Stimulated activated naive CD8-positive, alpha-beta T cell treated with anti-CD3 and anti-CD28 coated beads, Interleukin-15, Interleukin-2, amounts not matched to agents 100 U/mL and 50 U/mL, for 24 hours (primary cell): ENCODE results near the gene DLG2.

ENCODE experiments used
- ATAC-seq: fragments of 150-1000 bp; cut with Tn5 transposase; one replicate; pipeline ENCODE4 v1.10.0; 2021
- DNase-seq: peaks from one replicate; pipeline ENCODE4 v3.0.0; 2021

The DLG2 gene

DNA sequence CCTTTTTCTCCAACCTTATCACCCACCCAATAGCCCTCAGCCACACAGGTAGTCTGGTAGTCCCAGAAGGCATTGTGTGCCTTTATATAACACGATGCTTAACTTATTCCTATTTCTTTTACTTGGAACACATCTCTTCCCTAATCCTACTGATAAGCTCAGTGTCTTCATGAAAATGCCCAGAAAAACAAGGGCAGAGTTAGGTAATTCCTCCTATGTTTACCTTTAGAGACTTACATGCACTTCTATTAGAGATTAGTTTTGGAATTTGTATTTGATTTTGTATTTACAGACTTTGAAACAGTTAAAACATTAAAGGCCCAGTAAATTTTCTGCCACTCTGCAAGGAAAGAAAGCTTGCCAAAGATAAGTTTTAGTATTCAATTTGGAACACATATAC is 1703.2 kb downstream of the DLG2 start:
- no peak for ATAC-seq
- DNase-seq = no peak

DNA sequence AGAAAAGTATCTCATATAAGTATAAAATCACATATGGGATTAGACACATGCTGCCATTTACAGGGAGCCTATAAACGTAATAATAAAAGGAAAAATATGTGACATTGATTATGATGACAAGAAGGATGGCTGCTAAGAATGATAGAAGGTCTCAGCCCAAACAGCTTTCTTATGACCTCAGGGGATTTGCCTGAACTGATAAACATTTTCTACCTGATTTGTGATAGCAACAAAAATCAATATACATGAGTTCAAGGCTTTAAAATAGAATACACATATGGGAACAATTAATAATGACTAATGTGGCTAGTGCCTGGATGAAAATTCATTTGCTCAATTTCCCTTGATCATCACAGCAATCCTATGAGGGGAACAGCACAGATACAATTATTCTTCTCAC is 1704.2 kb downstream of the DLG2 start:
- DNase-seq (no peak), ATAC-seq (no peak)

DNA sequence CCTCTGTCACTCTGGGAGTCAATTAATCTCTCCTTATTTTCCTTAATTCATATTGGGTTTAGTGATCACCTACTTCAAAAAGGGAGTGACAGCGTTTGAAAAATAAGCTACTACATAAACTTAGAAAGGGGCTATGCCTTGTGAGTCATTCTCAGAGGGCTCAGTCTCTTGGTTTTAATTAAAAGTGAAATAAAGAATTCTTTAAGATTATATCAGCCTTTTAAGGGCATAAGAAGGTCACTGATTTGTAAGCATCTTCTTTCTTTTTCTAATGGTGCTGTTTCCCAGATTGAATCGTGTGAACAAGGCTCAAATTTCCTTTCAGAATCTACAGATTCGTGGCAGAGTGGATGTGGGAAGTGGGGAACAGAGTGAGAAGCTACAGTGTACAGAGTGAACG is 1704.8 kb downstream of the DLG2 start:
- no peak for ATAC-seq

DNA sequence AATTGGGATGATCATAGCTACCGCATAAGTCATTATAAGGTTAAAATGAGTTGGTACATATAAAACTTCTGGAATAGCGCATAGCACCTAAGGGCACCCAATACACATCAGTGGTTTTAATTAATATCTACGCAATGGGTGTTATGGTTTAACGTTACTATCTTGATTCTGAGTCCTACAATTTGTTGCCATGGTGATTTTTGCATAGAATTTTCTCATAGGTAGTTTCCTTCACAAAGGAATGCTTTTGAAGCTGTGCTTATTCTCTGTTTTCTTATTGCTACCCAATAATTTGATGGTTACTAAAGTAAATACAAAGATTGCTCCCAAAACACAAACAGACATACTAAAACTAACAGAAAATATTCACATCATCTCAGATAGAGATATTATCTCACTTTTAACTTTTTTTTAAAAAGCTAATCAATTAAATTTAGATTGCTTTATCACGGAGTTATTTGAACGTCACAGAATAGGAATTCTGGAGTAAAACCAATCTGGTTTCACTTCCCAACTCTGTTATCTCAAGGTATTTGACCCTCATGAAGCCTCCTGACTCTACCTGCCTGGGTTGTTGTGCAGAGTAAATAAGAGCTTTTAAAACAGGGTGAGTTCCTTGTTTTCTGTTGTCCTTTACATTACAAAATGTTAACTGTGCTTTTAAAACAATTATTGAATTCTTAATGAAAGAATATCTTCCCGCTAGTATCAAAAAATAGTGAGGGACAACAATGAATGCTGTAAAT is 1705.5 kb downstream of the DLG2 start:
- DNase-seq (no peak), ATAC-seq (no peak)

More for the DNA sequence above, 1704.8 kb downstream of the DLG2 start:
- DNase-seq = no peak

DNA sequence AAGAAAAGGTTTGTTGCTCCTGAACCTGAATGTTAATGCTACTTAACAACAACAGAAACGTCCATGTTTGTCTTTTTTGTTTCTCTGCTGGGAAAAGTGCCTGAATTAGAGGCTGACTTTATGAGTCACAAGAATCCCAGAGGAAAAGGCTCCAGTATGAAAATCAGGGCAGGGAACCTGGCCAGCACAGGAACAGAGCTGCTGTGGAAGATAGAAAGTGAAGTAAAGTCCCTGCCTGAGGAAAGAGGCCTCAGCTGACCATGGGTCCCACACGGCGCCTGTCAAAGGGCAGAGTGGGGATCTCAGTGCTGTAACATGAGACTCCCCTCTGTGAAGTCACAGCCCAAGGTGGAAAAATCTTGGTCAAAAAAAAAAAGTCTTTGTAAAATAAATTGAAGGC is 1708.7 kb downstream of the DLG2 start:
- no peak for DNase-seq
- no peak for ATAC-seq

DNA sequence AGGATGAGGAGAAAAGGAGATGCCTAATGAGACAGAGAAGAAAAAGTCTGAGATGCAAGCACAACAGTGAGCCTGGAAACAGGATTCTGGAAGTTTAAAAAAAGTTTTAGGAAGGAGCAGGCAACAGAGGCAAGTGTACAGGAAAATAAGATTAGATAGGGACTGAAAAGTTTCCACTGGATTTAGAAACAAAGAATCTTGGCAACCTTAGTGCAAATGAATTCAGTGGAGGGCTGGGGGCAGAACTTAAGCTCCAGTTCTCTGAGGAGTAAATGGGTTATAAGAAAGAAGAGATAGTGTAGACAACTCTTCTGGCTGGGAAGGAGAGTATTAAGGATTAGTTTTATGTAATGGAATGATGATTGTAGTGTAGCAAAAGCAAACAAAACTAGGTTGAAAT is 1712.1 kb downstream of the DLG2 start:
- ATAC-seq (no peak), DNase-seq (no peak)

DNA sequence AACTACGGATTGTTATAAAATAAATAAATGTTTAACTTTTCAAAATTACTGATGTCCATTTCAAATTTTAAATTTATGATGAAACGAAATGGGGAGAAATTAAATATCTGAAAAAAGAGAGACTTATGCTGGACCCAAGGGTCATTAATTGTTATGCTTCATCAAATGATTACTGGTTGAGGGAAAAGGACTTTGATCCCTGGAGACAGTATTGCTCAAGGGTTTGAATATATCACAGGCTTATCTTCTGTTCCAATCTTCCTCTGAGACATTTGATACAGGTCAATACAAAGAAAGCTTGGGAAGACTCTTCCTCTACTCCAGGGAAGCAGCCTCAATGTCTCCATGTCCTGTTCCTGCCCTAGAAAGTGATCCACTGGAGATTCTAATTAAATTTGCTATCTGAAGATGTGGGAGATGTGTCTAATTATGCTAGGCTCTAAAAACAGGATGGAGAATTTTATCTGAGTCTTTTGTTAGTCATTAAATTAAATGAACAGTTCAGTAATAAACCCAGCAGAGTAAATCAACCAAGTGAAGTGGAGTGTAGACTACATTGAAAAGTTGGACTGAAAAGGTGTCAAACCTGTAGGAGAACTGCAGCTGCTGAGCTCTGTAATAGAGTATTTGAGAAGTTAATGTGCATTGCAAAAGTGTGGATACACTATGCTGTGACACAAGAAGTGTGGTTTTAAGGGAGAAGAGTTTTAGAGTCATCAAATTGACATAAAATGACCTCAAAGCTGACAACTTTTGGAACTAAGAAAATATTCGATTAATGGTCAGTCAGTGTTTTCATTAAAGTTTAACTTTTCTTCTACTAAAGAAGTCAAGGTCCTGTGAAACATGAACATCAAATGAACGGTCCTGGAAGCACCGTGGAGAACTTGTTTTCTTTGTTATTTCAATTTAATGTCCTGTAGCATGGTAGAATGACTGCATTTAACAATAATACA is 1717.3 kb downstream of the DLG2 start:
- ATAC-seq = no peak
- DNase-seq = no peak

DNA sequence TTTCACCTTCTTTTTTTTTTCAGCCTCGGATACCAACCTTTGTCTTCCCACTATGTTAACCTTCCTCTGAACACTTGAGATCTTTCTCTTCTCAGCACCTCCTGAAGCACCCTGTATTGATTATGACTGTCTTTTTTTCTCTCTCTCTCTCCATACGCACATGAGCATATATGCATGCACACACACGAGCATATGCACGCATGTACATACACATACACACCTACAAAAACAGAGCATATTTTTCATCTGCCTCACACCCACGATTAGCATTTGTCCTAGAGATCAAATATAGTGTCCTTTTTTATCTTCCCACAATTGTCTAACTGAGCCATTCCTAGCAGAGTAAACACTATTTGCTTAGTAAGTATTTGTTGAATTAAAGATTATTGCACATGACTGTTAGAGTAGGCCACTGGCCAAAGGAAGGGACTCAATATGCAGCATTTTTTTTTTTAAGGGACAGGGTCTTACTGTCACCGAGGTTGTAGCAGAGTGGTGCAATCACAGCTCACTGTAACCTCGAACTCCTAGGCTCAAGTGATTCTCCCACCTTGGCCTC is 1718.8 kb downstream of the DLG2 start:
- no peak for ATAC-seq
- no peak for DNase-seq

DNA sequence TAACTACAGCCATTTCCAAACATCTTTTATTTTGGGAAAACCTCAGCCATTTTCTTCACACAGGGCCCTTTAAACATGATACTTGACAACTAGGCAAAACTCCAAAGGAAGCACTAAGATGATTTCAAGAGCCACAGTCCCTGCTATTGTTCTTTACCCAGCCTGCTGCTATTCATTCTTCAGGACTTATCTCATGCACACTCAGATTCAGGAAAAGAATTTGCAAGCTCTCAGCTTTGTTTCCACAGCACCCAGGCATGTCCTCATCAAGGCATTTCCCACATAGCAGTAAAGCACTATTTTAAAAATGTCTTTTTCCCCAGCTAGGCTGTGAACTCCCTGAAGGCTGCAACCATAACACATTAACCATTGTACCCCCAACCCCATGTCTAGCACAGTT is 1731.6 kb downstream of the DLG2 start:
- DNase-seq (no peak), ATAC-seq (no peak)

DNA sequence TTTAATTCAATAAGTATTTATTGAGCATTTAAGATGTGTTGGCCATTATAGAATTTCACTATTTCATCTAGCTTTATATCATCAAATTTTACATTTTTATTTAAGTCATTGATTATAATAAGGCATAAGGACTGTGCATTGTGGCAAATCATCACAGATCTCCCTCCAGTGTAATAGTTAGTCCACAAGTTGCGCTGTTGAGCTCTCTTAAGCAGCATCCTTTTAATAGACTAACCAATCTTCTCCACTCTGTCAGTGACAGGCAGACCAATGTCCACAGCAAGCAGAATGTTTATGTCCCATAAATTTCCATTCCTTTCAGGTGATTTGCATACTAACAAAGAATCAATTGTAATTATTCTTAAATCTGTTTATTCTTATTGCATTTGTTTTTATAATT is 1745.7 kb downstream of the DLG2 start:
- ATAC-seq (no peak), DNase-seq (no peak)

DNA sequence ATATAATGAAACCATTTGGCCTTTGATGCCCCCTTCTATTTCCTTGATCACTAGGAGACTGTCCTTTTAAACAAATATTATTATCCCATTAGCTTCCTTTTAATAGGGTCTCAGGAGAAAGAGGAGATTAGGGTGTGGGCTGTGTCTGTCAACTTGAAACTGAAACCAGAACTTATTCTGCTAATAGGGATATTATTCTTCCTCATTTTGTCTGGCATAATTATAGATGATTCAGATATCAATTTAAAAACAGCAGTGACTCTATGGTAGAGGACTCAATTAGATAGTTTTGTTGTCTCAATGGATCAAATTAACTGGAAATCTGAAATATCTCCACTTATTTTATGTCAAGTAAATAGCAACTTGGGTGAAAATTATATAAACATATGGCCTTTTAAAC is 1756.1 kb downstream of the DLG2 start:
- DNase-seq = no peak
- ATAC-seq = no peak

DNA sequence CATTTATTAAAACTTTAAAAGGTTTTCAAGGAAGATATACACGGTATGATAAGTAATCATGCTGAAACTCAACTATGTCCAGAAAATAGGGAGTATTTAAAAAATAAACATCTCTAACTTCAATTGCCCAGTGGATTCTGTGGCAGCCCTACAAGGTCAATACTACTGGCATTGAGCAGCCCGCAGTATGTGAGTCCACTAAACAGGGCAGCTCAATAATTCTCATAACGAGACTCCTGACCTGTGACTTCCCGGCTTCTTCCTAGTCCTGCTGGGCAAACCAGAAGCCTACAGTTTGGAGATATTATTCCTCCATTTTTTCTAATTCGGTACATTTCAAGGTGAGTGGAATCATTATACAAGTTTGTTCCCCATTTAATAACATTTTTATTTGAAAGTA is 1760.5 kb downstream of the DLG2 start:
- DNase-seq (no peak), ATAC-seq (no peak)

DNA sequence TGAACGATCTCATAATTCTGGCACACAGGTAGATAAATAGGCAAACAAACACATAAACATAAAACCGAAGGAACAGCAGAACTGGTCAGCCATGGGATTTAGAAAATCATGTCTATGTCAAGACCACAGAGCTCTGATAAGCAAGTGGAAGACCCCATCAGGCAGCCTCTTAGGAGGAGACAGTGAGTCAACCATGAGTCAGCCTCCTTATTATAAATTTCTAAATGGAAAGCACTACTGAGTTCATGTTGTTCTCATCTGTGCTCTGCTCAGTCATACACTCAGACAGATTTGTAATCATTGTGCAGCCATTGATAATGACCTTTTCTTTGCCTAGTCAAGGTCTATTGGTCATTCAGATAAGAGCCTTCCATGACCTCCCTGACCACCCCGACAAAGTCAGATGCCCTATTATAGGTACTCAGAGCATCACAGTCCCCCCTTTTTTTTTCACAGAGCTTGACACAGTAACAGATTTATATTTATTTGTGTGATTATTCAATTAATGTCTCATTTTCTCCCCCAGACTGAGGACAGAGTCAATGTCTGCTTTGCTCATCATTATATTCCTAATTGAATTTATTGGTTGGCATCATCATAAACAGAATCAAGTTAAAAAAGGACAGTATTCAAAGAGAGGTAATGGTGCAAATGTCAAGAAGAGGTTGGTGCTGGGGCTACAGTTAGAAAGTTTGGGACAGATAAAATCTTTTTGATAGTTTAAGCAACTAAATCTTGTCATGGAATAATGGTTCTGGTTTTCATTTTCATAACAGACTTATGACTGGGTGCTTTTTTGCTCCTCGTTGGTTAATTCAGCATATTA is 1761.3 kb downstream of the DLG2 start:
- ATAC-seq (no peak), DNase-seq (no peak)

DNA sequence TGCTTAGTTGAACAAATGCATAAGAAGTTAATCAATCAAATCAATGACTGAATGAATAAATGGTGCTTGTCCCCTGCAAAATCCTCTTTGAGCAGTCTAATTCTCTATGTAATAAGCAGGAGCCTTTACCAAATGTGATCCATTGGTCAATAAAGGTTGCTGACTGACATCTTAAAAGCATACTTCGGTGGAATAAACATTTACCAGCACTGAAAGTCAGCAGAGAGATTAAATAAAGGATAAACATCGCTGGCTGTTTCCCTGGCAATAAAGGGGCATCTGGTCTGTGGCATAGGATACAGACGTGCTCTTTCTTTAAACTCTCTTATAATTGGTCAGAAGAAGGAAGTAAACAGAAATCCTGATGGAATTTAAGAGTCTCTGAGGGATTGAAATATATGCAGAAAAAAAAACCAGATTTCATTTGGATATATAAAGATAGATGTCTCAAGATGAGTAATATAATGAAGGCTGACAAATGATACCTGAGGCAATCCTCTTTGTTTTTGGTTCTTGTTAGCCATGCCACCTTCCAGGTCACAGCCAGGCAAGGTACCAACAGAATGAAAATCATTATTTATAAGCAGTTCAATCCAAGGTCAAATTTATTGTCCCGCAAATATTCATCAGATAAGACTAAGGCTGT is 1762.6 kb downstream of the DLG2 start:
- DNase-seq (no peak), ATAC-seq (no peak)

DNA sequence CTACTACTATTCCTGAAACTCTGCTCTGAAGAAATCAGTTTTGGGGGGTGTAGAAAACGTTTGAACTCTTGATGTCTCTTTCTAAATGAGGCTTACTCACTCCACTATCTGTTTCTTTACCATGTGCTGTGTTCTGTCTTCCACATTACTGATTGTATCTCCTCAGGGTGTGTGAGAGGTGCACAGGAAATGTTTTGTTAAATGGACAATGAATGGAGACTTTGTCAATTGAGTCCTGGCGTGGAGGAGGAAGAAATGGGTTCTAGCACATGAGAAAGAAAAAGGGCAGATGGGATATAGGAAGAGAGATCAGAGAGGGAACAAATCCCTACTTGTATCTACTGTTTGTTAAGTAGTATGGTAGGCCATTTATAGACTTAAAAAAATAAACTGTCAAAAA is 1763.9 kb downstream of the DLG2 start:
- no peak for DNase-seq
- no peak for ATAC-seq

DNA sequence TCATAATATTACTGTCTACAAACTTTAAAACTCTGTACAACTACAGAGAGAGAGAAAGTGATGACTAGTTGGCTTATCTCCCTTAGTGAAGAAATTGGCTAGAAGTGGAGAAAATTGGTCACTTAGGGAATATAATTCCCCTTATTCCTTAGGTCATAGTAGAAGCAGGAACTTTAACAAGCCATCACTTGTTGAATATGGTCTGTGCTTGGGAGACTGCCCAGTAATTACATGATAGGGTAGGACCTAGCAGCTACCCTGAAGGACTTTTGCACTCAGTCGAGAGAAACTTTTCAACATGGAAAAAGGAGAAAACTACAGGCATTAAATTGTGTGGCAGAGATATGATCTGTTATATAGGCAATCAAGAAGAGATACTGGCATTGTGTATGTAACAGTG is 1764.5 kb downstream of the DLG2 start:
- DNase-seq = no peak
- no peak for ATAC-seq

DNA sequence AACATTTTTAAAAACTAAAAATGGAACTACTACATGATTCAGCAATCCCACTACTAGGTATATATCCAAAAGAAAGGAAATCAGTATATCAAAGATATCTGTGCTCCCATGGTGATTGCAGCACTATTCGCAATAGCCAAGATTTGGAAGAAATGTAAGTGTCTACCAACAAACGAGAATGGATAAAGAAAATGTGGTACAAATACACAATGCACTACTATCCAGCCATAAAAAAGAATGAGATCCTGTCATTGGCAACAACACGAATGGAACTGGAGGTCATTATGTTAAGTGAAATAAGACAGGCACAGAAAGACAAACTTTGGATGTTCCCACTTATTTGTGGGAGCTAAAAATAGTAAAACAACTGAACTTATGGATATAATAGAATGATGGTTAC is 1765.1 kb downstream of the DLG2 start:
- no peak for DNase-seq
- ATAC-seq = no peak

DNA sequence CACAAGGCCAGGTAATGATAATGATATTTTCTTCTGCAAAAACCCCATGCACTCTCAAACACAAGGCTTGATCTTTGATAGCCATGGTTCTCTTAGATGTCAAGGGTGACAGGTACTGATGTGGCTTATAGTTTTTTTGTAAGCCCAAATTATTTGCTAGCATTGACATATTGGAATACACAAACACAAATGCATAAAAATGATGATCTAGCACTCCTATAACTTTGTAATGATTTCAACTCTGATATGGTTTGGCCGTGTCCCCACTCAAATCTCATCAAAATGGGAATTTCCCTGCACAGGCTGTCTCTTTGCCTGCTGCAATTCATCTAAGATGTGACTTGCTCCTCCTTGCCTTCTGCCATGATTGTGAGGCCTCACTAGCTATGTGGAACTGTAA is 1768.5 kb downstream of the DLG2 start:
- DNase-seq (no peak), ATAC-seq (no peak)

DNA sequence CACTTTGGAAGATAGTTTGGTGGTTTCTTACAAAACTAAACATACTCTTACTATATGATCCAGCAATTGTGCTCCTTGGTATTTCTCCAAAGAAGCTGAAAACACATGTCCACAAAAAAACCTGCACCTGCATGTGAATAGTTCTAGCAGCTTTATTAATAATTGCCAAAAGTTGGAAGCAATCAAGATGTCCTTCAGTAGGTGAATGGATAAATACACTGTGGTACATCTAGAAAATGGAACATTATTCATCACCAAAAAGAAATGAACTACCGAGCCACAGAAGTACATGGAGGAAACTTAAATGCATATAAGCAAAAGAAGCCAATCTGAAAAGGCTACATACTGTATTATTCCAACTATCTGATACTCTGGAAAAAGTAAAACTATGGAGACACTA is 1771.9 kb downstream of the DLG2 start:
- no peak for DNase-seq
- ATAC-seq = no peak

DNA sequence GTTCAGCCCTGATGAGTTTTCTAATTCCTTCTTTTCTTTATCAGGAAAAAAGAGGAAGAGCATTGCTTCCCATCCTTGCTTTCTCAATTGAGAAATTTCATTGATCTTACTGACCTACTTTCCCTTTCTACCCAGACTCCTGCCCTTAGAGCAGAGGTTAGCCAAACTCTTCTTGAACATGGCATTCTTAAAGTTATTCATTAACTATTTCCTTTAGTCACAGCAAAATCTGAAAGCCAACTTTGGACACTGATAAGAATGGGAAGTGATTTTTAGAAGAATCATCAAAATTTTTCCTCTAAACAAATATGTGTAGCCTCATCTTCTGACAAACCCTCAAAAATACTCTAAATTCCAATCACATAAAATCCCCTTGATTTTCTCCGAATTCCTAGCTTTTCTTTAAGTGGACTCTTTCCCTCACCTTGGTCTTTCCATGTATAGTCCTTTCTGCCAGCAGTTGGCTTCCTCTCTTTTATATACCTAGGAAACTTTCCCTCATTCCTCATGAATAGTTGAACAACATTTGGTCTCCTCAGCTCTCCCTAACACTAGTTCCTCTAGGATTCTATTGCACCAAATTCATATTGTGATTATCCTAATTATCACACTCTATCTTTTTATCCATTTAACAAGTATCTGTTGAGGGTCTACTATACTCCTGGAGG is 1774.2 kb downstream of the DLG2 start:
- ATAC-seq = no peak
- no peak for DNase-seq

DNA sequence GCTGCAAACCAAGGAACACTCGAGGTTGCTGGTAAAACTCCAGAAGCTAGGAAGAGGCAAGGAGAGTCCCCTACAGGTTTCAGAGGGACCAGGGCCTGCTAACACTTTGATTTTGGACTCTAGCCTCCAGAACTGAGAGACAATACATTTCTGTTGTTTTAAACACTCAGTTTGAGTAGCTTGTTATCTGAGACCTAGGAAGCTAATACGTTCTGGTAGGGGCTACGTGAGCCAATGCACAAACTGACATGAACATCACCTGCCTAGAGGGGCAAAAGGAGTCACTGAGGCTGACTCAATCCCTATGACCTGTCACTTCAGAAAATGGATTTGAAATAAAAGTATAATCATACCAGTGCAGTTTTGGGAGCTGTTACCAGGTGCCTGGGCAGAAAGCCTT is 1775.1 kb downstream of the DLG2 start:
- no peak for ATAC-seq
- DNase-seq = no peak
